Sigmoid colon (tissue), 7 donors: Measurements from ENCODE around the gene RPS6KA1. TPM values are rescaled to one million over a fixed set of nuclear protein-coding genes. Genes with fewer than 3 reads are reported as not detected.

Source experiments
- DNase-seq: peaks from one replicate; pipeline ENCODE4 v3.0.0-alpha.2; 2019
- H3K27ac ChIP-seq, 4 donors: fragments of 200-600 bp; sonication (generic); one replicate each; pipeline ENCODE4 v1.5.1; 2016 to 2019; ENCODE audit warnings: mild to moderate bottlenecking in 1 of 4
- H3K27me3 ChIP-seq, 3 donors: fragments of 200-600 bp; sonication (generic); one replicate each; pipeline ENCODE4 v1.5.1; 2019; ENCODE audit warnings: mild to moderate bottlenecking in 1 of 3
- H3K36me3 ChIP-seq, 4 donors: fragments of 200-600 bp; sonication (generic); one replicate each; pipeline ENCODE4 v1.5.1; 2016 to 2019
- H3K4me1 ChIP-seq, 4 donors: fragments of 200-600 bp; sonication (generic); one replicate each; pipeline ENCODE4 v1.5.1; 2017 to 2019
- H3K4me3 ChIP-seq, 4 donors: fragments of 200-600 bp; sonication (generic); one replicate each; pipeline ENCODE4 v1.5.1; 2017 to 2019; ENCODE audit warnings: mild to moderate bottlenecking in 2 of 4, moderate library complexity in 1 of 4
- H3K9me3 ChIP-seq, 4 donors: fragments of 200-600 bp in 3 of 4; sonication (generic) in 3 of 4; one replicate each; pipeline versions ENCODE4 v1.5.1 to v1.6.1; 2013 to 2019
- CTCF ChIP-seq, 4 experiments: fragments of 450-650 bp in 3 of 4; fragments of 200-600 bp in 1 of 4; IDR thresholded peaks; one replicate each; pipeline ENCODE4 v1.5.1; 2016 to 2019; ENCODE audit warnings: antibody characterized with exemption in 4 of 4, mild to moderate bottlenecking in 3 of 4, moderate library complexity in 2 of 4
- EP300 ChIP-seq, 4 donors: sonication (generic); formaldehyde crosslinking; IDR thresholded peaks; one replicate each; pipeline ENCODE4 v1.6.1; 2017; ENCODE audit warnings: antibody characterized with exemption in 4 of 4
- POLR2A ChIP-seq, 2 donors: fragments of 450-650 bp; IDR thresholded peaks; one replicate each; pipeline ENCODE4 v1.6.1; 2016; ENCODE audit warnings: antibody characterized with exemption in 2 of 2, mild to moderate bottlenecking in 2 of 2, moderate library complexity in 2 of 2
- POLR2AphosphoS5 ChIP-seq, 4 donors: sonication (generic); formaldehyde crosslinking; IDR thresholded peaks; one replicate each; pipeline ENCODE4 v1.6.1; 2017; ENCODE audit warnings: antibody characterized with exemption in 4 of 4
- WGBS, 2 donors: extraction: QIAGEN DNeasy Blood & Tissue Kit; methylation state at CpG; one replicate each; pipeline ENCODE4 v1.1.7; 2013; 5-methylcytosine and 5-hydroxymethylcytosine counted together
- intact Hi-C: fragments of 100-400 bp; cut with DNase I; formaldehyde crosslinking; loops from one replicate; pipeline ENCODE4 v1.15.1; 2023
- polyA plus RNA-seq, 3 donors: library from polyadenylated mRNA; stranded (reverse); fragments of 200-250 nt; gene quantifications; one replicate each; pipeline ENCODE4 v1.2.3, GENCODE V29; 2013
- small RNA-seq, 3 donors: library from RNA; depleted of rRNA; stranded (forward); fragments of <200 nt; gene quantifications; one replicate each; pipeline ENCODE3, GENCODE V24; 2016
- total RNA-seq, 4 donors: library from RNA; depleted of rRNA; stranded (reverse); fragments of >200 nt; gene quantifications; one replicate each; pipeline ENCODE4 v1.1.0, GENCODE V29; 2016
- donor health status: healthy with polysubstance abuse.
- donor health status: Bipolar disorder and iron deficiency.
- donor health status: healthy.

RPS6KA1 gene
- total and polyA plus RNA-seq, 7 donors, result 2.5 to 116 (median 11.5) TPM

- Histone ChIP-seq H3K4me1 (peaks cover 0 to 16% (median 13%) of the 10 kb centered on the region in 4 donors), H3K4me3 (no peak overlapping the region), H3K36me3 (no peaks in the 10 kb centered on the region), H3K9me3 (no peaks in the 10 kb centered on the region), H3K27ac (no peak overlapping the region), H3K27me3 (no peaks in the 10 kb centered on the region)
- no peak for DNase-seq
- TF ChIP-seq POLR2AphosphoS5 (IDR thresholded peaks at IDR 0.05), result no peak
- no peak for TF ChIP-seq EP300 (IDR thresholded peaks at IDR 0.05)
- no peak for TF ChIP-seq CTCF (IDR thresholded peaks at IDR 0.05)
- TF ChIP-seq POLR2A (IDR thresholded peaks at IDR 0.05), result no peak
- WGBS, 2 donors, result 98 to 100% methylated on average over 1 of the region's 1 CpG
- intact Hi-C loops, result no loop called here
Observed at GRCh38 chr1:26614655-26615411, 85.3 kb downstream of the RPS6KA1 start.

- DNase-seq, result no peak
- Histone ChIP-seq H3K36me3 (no peaks in the 10 kb centered on the region), H3K27me3 (no peaks in the 10 kb centered on the region), H3K9me3 (no peaks in the 10 kb centered on the region), H3K4me1 (peaks cover 0 to 20% (median 15%) of the 10 kb centered on the region in 4 donors), H3K4me3 (no peak overlapping the region), H3K27ac (no peak overlapping the region)
- 89 to 90% methylated on average over 2 of the region's 2 CpGs for WGBS, 2 donors
- TF ChIP-seq CTCF (IDR thresholded peaks at IDR 0.05), result no peak
- no peak for TF ChIP-seq POLR2A (IDR thresholded peaks at IDR 0.05)
- intact Hi-C loops, result no loop called here
Observed at GRCh38 chr1:26616881-26617280, 87.3 kb downstream of the RPS6KA1 start.

- Histone ChIP-seq H3K4me3 (no peak overlapping the region), H3K9me3 (no peaks in the 10 kb centered on the region), H3K27ac (peak overlapping the region; percentile 96 to 99 (median 98)), H3K4me1 (peaks cover 0 to 22% (median 17%) of the 10 kb centered on the region in 4 donors), H3K36me3 (no peaks in the 10 kb centered on the region), H3K27me3 (no peaks in the 10 kb centered on the region)
- no peak for TF ChIP-seq POLR2AphosphoS5 (IDR thresholded peaks at IDR 0.05)
- DNase-seq, result no peak
- 60 to 73% methylated on average over 3 of the region's 3 CpGs for WGBS, 2 donors
- intact Hi-C loops, result no loop called here
Observed at GRCh38 chr1:26618561-26618960, 89.0 kb downstream of the RPS6KA1 start.

Small RNA genes within 50 kb of the gene (small RNA-seq; reads per million reads assigned to genes)
- 0 to 0.11 (median 0.06) reads per million in 3 donors for gene MIR1976
- gene RF00019, result 0 reads per million in 3 donors
- 0 reads per million in 3 donors for gene RNU7-29P

Other genes starting within 250 kb of the RPS6KA1 start
- gene SH3BGRL3, start 249.7 kb upstream of the RPS6KA1 start, total RNA-seq, result 10 to 100 TPM; 32.9 to 41.5 (median 37.6) TPM
- 100 to 1,000 TPM; 303 to 575 (median 543) TPM for gene SH3BGRL3, start 249.7 kb upstream of the RPS6KA1 start, polyA plus RNA-seq
- 10 to 100 TPM in 3 of 4 donors, 1 to 10 TPM in 1; 9.8 to 17.7 (median 13.1) TPM for gene UBXN11, start 223.1 kb upstream of the RPS6KA1 start, total RNA-seq
- 10 to 100 TPM in 1 of 3 donors, 1 to 10 TPM in 2; 3.0 to 22.7 (median 4.2) TPM for gene UBXN11, start 223.1 kb upstream of the RPS6KA1 start, polyA plus RNA-seq
- 1 to 10 TPM in 2 of 4 donors, not detected in 2; 1.6 to 5.7 TPM for gene CD52, start 211.8 kb upstream of the RPS6KA1 start, total RNA-seq
- gene CD52, start 211.8 kb upstream of the RPS6KA1 start, polyA plus RNA-seq, result 100 to 1,000 TPM in 1 of 3 donors, 10 to 100 TPM in 2; 19.8 to 556 (median 41.4) TPM
- 1 to 10 TPM in 1 of 4 donors, under 1 TPM in 1, not detected in 2; 0.55 to 1.8 TPM for gene CRYBG2, start 175.6 kb upstream of the RPS6KA1 start, total RNA-seq
- 10 to 100 TPM; 13.8 to 21.0 (median 19.9) TPM for gene CRYBG2, start 175.6 kb upstream of the RPS6KA1 start, polyA plus RNA-seq
- gene ZNF683, start 157.0 kb upstream of the RPS6KA1 start, total RNA-seq, result not detected
- under 1 TPM in 1 of 3 donors, not detected in 2; 0.52 TPM for gene ZNF683, start 157.0 kb upstream of the RPS6KA1 start, polyA plus RNA-seq
- not detected for gene LIN28A, start 118.9 kb upstream of the RPS6KA1 start, total RNA-seq
- gene LIN28A, start 118.9 kb upstream of the RPS6KA1 start, polyA plus RNA-seq, result not detected
- gene DHDDS, start 97.4 kb upstream of the RPS6KA1 start, total RNA-seq, result 10 to 100 TPM; 16.6 to 33.5 (median 24.7) TPM
- 10 to 100 TPM; 46.2 to 64.3 (median 59.0) TPM for gene DHDDS, start 97.4 kb upstream of the RPS6KA1 start, polyA plus RNA-seq
- gene HMGN2, start 57.3 kb upstream of the RPS6KA1 start, total RNA-seq, result 100 to 1,000 TPM; 150 to 403 (median 234) TPM
- gene HMGN2, start 57.3 kb upstream of the RPS6KA1 start, polyA plus RNA-seq, result 100 to 1,000 TPM; 474 to 749 (median 570) TPM
- gene ARID1A, start 166.3 kb downstream of the RPS6KA1 start, total RNA-seq, result 10 to 100 TPM; 20.7 to 47.1 (median 24.7) TPM
- gene ARID1A, start 166.3 kb downstream of the RPS6KA1 start, polyA plus RNA-seq, result 10 to 100 TPM in 2 of 3 donors, 1 to 10 TPM in 1; 7.2 to 36.7 (median 11.1) TPM